MG63 (cell line): ENCODE measurements around the gene PRKCE. TPM values are rescaled to one million over a fixed set of nuclear protein-coding genes. Genes with fewer than 3 reads are reported as not detected.
"Not testable (repeated sequence)": the region's sequence is repeated elsewhere in the genome, so short reads cannot be mapped to it uniquely, and the experiment has no call there.

Experiments used
- DNase-seq: peaks from one replicate; pipeline ENCODE4 v3.0.0-alpha.2; 2020
- H3K27me3 ChIP-seq: fragments of 250-450 bp; sonication (Bioruptor Pico); 2 replicates; pipeline ENCODE4 v1.5.1; 2020; ENCODE audit warnings: mild to moderate bottlenecking, moderate library complexity
- H3K36me3 ChIP-seq: fragments of 250-450 bp; sonication (Bioruptor Pico); 2 replicates; pipeline ENCODE4 v1.5.1; 2020; ENCODE audit warnings: mild to moderate bottlenecking, moderate library complexity
- H3K4me3 ChIP-seq: fragments of 250-450 bp; sonication (Bioruptor Pico); 2 replicates; pipeline ENCODE4 v1.5.1; 2020; ENCODE audit warnings: mild to moderate bottlenecking, moderate library complexity
- H3K9me3 ChIP-seq: fragments of 250-450 bp; sonication (Bioruptor Pico); 2 replicates; pipeline ENCODE4 v1.5.1; 2020; ENCODE audit warnings: mild to moderate bottlenecking, moderate library complexity
- total RNA-seq: library from RNA; depleted of rRNA; stranded (reverse); fragments of >200 nt; shearing (Covaris generic); gene quantifications from 2 replicates; pipeline ENCODE4 v1.2.3, GENCODE V29; 2014; ENCODE audit warnings: low replicate concordance

PRKCE gene
- total RNA-seq, 1 experiment from 2014 or later = 16.9 TPM

DNA sequence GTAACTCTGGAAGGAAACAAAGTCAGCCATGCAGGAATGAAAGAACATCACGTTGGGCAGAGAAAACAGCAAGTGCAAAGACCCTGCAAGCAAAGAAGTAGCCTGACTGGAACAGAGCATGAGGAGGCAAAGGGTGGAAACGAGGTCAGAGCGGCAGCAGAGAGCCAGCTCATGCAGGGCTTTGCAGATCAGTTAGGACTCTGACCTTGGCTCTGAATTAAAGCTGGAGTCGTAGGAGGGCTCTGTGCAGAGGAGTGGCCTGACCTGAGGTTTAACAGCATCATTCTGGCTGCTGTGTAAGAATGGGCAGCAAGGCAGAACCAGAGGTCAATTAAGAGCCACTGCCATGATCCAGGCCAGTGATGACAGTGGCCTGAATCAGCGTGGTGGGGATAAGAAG is 220.7 kb downstream of the PRKCE start:
- peak; percentile 91 for DNase-seq
- Histone ChIP-seq H3K27me3 (no peaks in the 10 kb centered on the region), H3K36me3 (peaks cover 6% of the 10 kb centered on the region), H3K4me3 (no peak overlapping the region), H3K9me3 (peaks cover 24% of the 10 kb centered on the region)

DNA sequence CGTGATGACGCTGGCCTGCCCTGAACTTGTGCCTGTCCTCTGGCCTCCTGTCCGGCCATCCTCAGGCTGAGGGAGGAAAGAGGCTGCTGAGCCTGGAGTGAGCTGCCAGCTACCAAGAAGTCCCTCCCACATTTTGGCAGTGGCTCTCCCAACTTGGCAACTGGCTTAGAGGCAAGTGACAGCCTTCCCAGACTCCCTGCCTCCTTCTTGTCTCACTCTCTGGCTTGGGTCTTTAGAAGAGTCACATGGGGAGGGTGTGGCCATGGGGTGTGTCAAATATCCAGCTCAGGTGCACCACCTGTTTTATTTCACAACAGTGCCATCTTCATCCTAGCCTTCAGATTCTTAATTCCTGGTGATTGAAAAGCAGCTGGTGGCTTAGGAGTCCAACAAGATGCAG is 222.9 kb downstream of the PRKCE start:
- DNase-seq = peak; percentile 48
- no peak overlapping the region for H3K4me3 ChIP-seq
- peaks cover 28% of the 10 kb centered on the region for H3K9me3 ChIP-seq
- peaks cover 7% of the 10 kb centered on the region for H3K36me3 ChIP-seq
- no peaks in the 10 kb centered on the region for H3K27me3 ChIP-seq

DNA sequence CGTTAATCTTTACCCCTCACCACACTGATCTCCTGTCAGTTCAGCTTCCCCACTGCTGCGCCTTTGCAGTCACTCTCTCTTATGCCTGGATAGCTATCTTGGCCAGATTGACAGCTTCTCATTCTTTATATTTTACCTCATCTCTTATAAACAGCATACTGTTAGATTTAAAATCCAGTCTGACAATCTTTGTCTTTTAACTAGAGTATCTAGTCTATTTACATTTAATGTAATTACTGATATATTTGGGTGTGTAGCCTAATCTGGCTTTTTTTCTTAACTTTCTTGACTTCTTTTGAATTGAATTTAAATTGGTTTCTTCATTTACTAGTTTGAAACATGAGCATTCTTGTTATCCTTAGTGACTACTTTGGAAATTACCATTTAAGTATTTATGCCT is 225.1 kb downstream of the PRKCE start:
- H3K27me3 ChIP-seq = no peaks in the 10 kb centered on the region

GRCh38 chr2:45879406-45879805 is 227.9 kb downstream of the PRKCE start:
- no peak for DNase-seq
- no peak overlapping the region for H3K4me3 ChIP-seq
- peaks cover 7% of the 10 kb centered on the region; the same call in 1 of the 2 replicates for H3K36me3 ChIP-seq
- H3K9me3 ChIP-seq = peaks cover 22% of the 10 kb centered on the region
- no peaks in the 10 kb centered on the region for H3K27me3 ChIP-seq

More for the DNA sequence above, 225.1 kb downstream of the PRKCE start:
- DNase-seq = no peak
- Histone ChIP-seq H3K36me3 (peaks cover 7% of the 10 kb centered on the region), H3K4me3 (no peak overlapping the region), H3K9me3 (peaks cover 28% of the 10 kb centered on the region)

DNA sequence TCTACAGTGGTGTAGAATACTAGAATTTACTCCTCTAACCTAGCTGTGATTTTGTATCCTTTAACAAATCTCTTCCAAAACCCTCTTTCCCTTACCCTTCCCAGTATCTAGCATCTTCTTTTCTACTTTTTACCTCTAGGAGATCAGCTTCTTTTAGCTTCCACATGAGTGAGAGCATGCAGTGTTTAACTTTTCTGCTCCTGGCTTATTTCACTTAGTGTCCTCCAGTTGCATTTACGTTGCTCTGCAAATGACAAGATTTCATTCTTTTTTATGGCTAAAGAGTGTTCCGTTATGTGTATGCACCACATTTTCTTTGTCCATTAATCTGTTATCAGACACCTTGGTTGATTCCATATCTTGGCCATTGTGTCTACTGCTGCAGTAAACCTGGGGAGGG is 228.5 kb downstream of the PRKCE start:
- Histone ChIP-seq H3K27me3 (no peaks in the 10 kb centered on the region), H3K9me3 (peaks cover 22% of the 10 kb centered on the region), H3K36me3 (peaks cover 7% of the 10 kb centered on the region; the same call in 1 of the 2 replicates), H3K4me3 (no peak overlapping the region)
- DNase-seq = no peak

GRCh38 chr2:45881970-45882581 is 230.6 kb downstream of the PRKCE start:
- no peak overlapping the region for H3K4me3 ChIP-seq
- peaks cover 2% of the 10 kb centered on the region; the same call in 1 of the 2 replicates for H3K36me3 ChIP-seq
- no peak for DNase-seq
- peaks cover 5% of the 10 kb centered on the region; the same call in 1 of the 2 replicates for H3K9me3 ChIP-seq
- H3K27me3 ChIP-seq = no peaks in the 10 kb centered on the region

GRCh38 chr2:45882707-45883602 is 231.5 kb downstream of the PRKCE start:
- no peaks in the 10 kb centered on the region for H3K36me3 ChIP-seq
- no peak overlapping the region for H3K4me3 ChIP-seq
- H3K9me3 ChIP-seq = no peaks in the 10 kb centered on the region
- no peaks in the 10 kb centered on the region for H3K27me3 ChIP-seq
- DNase-seq = peak; percentile 76

DNA sequence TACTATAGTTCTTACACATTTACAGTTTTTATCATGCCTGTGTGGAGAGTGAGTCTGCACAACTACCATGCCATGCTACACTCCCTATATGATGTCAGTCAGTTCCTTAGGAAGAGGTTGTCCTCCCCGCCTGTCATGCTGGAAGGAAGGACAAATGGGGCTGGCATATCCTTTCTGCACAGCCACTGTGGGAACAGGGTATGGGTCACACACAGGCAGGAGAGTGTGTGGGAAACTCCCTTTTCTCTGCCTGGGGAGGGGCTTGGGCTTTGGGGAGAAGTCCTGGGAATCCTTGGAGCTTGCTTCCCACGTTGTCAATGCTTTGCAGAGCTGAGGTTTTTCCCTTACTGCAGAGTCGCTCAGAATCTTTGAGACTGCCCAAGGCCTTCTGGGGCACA is 232.1 kb downstream of the PRKCE start:
- no peak for DNase-seq
- Histone ChIP-seq H3K9me3 (no peaks in the 10 kb centered on the region), H3K36me3 (no peaks in the 10 kb centered on the region), H3K4me3 (no peak overlapping the region), H3K27me3 (no peaks in the 10 kb centered on the region)

DNA sequence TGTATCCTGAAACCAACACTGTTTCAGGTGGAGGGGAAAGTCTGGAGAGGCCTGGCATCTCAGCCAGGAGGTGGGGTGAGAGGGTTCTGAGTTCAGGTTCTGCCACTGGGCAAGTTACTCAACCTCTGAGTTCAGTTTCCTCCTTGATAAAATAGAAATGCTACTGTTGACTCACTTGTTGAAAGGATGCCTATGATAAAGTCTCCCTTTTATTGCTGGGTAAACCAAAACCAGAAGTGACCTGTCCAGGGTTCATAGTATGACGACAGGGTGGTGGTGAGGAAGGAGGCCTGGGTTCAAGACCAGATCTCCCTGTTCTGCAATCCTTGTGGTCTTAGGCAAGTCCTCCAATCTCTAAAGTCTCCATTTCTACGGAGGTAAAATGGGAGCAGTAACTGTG is 232.7 kb downstream of the PRKCE start:
- Histone ChIP-seq H3K4me3 (no peak overlapping the region), H3K27me3 (no peaks in the 10 kb centered on the region), H3K36me3 (no peaks in the 10 kb centered on the region), H3K9me3 (no peaks in the 10 kb centered on the region)
- no peak for DNase-seq

DNA sequence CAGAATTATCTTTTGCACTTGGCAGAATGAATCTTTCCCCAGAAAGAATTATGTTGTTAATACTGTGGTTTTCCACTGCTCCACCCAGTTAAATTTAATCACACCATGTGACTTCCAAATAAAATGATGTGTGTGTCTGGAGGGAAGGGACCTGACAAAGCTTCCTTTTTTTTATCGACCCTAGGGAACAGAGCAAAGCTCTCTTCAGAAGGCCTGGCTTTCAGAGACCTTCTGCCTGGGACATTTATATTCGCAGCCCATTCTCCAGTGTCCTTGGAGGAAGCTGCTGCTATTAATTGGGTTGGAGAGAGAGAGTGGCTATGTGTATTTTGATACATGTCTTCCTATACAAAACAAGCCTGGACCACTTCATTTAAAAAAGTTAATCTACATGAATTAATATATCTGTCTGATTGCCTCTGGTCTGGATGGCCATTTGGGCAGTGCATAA is 233.7 kb downstream of the PRKCE start:
- Histone ChIP-seq H3K4me3 (no peak overlapping the region), H3K9me3 (no peaks in the 10 kb centered on the region), H3K27me3 (no peaks in the 10 kb centered on the region), H3K36me3 (no peaks in the 10 kb centered on the region)
- no peak for DNase-seq

GRCh38 chr2:45886171-45886663 is 234.7 kb downstream of the PRKCE start:
- no peak for DNase-seq
- Histone ChIP-seq H3K9me3 (no peaks in the 10 kb centered on the region), H3K4me3 (no peak overlapping the region), H3K36me3 (no peaks in the 10 kb centered on the region), H3K27me3 (no peaks in the 10 kb centered on the region)

GRCh38 chr2:45888167-45888566 is 236.7 kb downstream of the PRKCE start:
- Histone ChIP-seq H3K27me3 (no peaks in the 10 kb centered on the region), H3K36me3 (no peaks in the 10 kb centered on the region; the same call in 1 of the 2 replicates), H3K9me3 (no peaks in the 10 kb centered on the region), H3K4me3 (no peak overlapping the region)
- DNase-seq = no peak

- Histone ChIP-seq H3K27me3 (no peaks in the 10 kb centered on the region), H3K9me3 (no peaks in the 10 kb centered on the region), H3K4me3 (no peak overlapping the region), H3K36me3 (no peaks in the 10 kb centered on the region; the same call in 1 of the 2 replicates)
- DNase-seq = no peak
Measured at GRCh38 chr2:45888641-45889040, 237.2 kb downstream of the PRKCE start.

GRCh38 chr2:45889053-45889452 is 237.6 kb downstream of the PRKCE start:
- H3K4me3 ChIP-seq = no peak overlapping the region
- no peaks in the 10 kb centered on the region for H3K9me3 ChIP-seq
- H3K36me3 ChIP-seq = no peaks in the 10 kb centered on the region; the same call in 1 of the 2 replicates
- no peak for DNase-seq
- H3K27me3 ChIP-seq = no peaks in the 10 kb centered on the region

DNA sequence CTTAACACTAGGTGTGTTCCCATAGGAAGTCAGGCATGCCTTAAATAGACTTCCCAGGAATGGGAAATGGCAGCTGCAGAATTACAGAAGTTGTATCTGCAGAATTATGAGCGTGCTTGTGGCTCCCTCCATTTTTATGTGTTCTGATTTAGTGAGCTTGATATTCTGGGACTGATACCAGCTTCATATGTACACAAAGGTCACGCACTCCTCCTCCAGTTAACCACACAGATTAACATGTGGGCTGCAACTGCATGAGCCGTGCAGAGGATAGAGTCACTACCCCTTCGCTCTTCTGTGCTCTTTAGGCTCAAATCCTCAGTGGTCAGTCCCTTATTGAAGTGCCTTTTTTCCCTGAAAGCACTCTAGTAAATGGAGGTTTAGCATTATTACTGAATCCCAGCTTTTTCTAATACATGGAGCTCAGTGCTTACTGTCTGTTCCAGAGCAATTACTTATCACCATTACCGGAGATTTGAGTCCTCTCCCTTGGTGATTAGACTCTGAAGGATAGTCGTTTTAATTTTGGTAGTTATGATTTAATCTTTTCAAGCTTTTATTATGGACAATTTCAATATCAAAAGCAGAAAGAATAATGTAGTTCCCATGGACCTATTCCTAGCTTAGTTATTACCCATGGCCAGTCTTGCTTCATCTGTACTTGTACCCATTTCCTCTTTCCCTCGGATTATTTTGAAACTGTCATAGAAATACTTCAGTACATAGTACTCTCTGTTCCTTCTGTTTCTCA is 238.3 kb downstream of the PRKCE start:
- H3K4me3 ChIP-seq = no peak overlapping the region
- H3K27me3 ChIP-seq = no peaks in the 10 kb centered on the region
- DNase-seq = no peak
- no peaks in the 10 kb centered on the region; the same call in 1 of the 2 replicates for H3K36me3 ChIP-seq
- H3K9me3 ChIP-seq = no peaks in the 10 kb centered on the region

DNA sequence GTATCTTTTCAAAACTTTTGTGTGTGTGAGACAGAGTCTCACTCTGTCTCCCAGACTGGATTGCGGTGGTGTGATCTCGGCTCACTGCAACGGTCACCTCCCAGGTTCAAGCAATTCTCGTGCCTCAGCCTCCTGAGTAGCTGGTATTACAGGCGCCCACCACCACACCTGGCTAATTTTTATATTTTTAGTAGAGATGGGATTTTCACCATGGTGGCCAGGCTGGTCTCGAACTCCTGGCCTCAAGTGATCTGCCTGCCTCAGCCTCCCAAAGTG is 238.8 kb downstream of the PRKCE start:
- not testable (repeated sequence) for DNase-seq, H3K27me3 ChIP-seq, H3K4me3 ChIP-seq

DNA sequence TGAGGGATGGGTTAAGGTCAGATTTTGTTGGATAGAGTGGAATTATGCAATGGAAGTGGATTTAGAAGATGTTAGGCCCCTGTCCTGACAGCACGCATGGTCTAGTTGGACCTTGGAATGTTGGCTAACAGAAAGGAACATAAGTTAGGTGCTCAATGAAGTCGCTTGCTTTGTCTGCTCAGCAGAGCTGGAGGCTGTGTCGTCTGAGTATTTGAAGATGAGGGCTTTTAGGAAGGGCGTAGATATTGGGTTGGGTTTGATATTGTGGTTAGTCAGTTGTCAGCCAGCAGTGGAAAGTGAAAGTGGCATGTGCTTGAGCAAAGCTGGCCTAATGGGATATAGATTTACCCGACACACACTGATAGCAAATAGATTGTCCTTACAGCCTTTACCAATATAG is 239.3 kb downstream of the PRKCE start:
- Histone ChIP-seq H3K36me3 (no peaks in the 10 kb centered on the region; the same call in 1 of the 2 replicates), H3K4me3 (no peak overlapping the region), H3K27me3 (no peaks in the 10 kb centered on the region), H3K9me3 (no peaks in the 10 kb centered on the region)
- DNase-seq = no peak

More for the DNA sequence above, 238.8 kb downstream of the PRKCE start:
- H3K36me3 ChIP-seq, H3K9me3 ChIP-seq: not testable (repeated sequence)
